Neural cell (in vitro differentiated cells): ENCODE results near the gene AQP6.

Experiments
- CTCF ChIP-seq: fragments of 450-650 bp; IDR thresholded peaks from 2 replicates; pipeline ENCODE4 v1.5.1; 2014; ENCODE audit warnings: antibody characterized with exemption, mild to moderate bottlenecking, moderate library complexity; ENCODE audit not compliant: poor library complexity, severe bottlenecking
- EP300 ChIP-seq: fragments of 450-650 bp; conservative IDR thresholded peaks from 2 replicates; pipeline ENCODE4 v1.6.1; 2014; ENCODE audit warnings: antibody characterized with exemption, mild to moderate bottlenecking, moderate library complexity; ENCODE audit not compliant: poor library complexity, severe bottlenecking
- EZH2 ChIP-seq: fragments of 200-600, 300-800 bp; shearing (Covaris generic), sonication (generic); IDR thresholded peaks from 2 replicates; pipeline ENCODE4 v1.6.1; 2014; ENCODE audit warnings: antibody characterized with exemption, low read length, borderline replicate concordance, mild to moderate bottlenecking; ENCODE audit not compliant: insufficient read depth, poor library complexity, severe bottlenecking
- POLR2AphosphoS5 ChIP-seq: IDR thresholded peaks from 2 replicates; pipeline ENCODE4 v1.6.1; 2012
- RAD21 ChIP-seq: fragments of 450-650 bp; conservative IDR thresholded peaks from 2 replicates; pipeline ENCODE4 v1.6.1; 2014; ENCODE audit warnings: antibody characterized with exemption, mild to moderate bottlenecking, moderate library complexity
- SMC3 ChIP-seq: fragments of 450-650 bp; conservative IDR thresholded peaks from 2 replicates; pipeline ENCODE4 v1.6.1; 2014; ENCODE audit warnings: antibody characterized with exemption, mild to moderate bottlenecking, moderate library complexity; ENCODE audit not compliant: poor library complexity

GRCh38 chr12:50003595-50003994 is 30.8 kb downstream of the AQP6 start:
- TF ChIP-seq CTCF (no peak), EP300 (no peak), POLR2AphosphoS5 (no peak), EZH2 (no peak), SMC3 (no peak), RAD21 (no peak)
